Thoracic aorta (tissue), 2 donors: Measurements from ENCODE around the gene PFDN6. TPM values are rescaled to one million over a fixed set of nuclear protein-coding genes. Genes with fewer than 3 reads are reported as not detected.

Source experiments
- ATAC-seq: fragments of 150-250 bp; one replicate; pipeline ENCODE4 v1.8.0; 2017; ENCODE audit warnings: low read depth; ENCODE audit not compliant: insufficient number of reproducible peaks, low FRiP score
- DNase-seq: peaks from one replicate; pipeline ENCODE4 v3.0.0-alpha.2; 2020; ENCODE audit warnings: low spot score
- H3K27ac ChIP-seq, 2 donors: fragments of 200-600 bp; sonication (generic); 1 replicate in 1 of 2; 2 replicates in 1 of 2; pipeline ENCODE4 v1.5.1; 2016; ENCODE audit warnings: mild to moderate bottlenecking in 2 of 2, moderate library complexity in 2 of 2
- H3K27me3 ChIP-seq: fragments of 200-600 bp; sonication (generic); replicated peaks from 2 replicates; pipeline ENCODE4 v1.6.0; 2016; ENCODE audit warnings: mild to moderate bottlenecking; ENCODE audit not compliant: insufficient read depth
- H3K36me3 ChIP-seq: fragments of 200-600 bp; sonication (generic); one replicate; pipeline ENCODE4 v1.5.1; 2016
- H3K4me1 ChIP-seq, 2 donors: fragments of 200-600 bp; sonication (generic); 1 replicate in 1 of 2; 2 replicates in 1 of 2; pipeline versions ENCODE4 v1.5.1 to v1.6.0; 2016; ENCODE audit warnings: low read depth in 2 of 2, mild to moderate bottlenecking in 1 of 2; ENCODE audit not compliant: control insufficient read depth in 1 of 2
- H3K4me3 ChIP-seq: fragments of 200-600 bp; sonication (generic); 2 replicates; pipeline ENCODE4 v1.5.1; 2016; ENCODE audit warnings: mild to moderate bottlenecking
- H3K9me3 ChIP-seq: fragments of 200-600 bp; sonication (generic); 2 replicates; pipeline ENCODE4 v1.5.1; 2016
- CTCF ChIP-seq: fragments of 200-600 bp; sonication (generic); IDR thresholded peaks from one replicate; pipeline ENCODE4 v1.5.1; 2019; ENCODE audit warnings: antibody characterized with exemption
- total RNA-seq, 2 donors: library from RNA; depleted of rRNA; stranded (reverse); fragments of >200 nt; gene quantifications; one replicate each; pipeline versions ENCODE4 v1.1.0 to v1.2.3, GENCODE V29; 2016

The PFDN6 gene
- total RNA-seq, 2 donors from 2014 or later: 26.8 to 31.9 TPM

GRCh38 chr6:33248643-33248931 is 40.8 kb upstream of the PFDN6 start:
- DNase-seq: no peak
- ATAC-seq: no peak
- Histone ChIP-seq H3K27ac (peak overlapping the region; percentile 94), H3K36me3 (peaks cover 10% of the 10 kb centered on the region), H3K4me1 (peaks cover 12 to 25% of the 10 kb centered on the region in 2 donors), H3K9me3 (no peaks in the 10 kb centered on the region), H3K27me3 (peaks cover 8% of the 10 kb centered on the region), H3K4me3 (peak overlapping the region; percentile 71)
- no peak for TF ChIP-seq CTCF

- peak; percentile 98 for ATAC-seq
- Histone ChIP-seq H3K9me3 (no peaks in the 10 kb centered on the region), H3K27ac (peak overlapping the region; percentile 94 to 95), H3K36me3 (peaks cover 10% of the 10 kb centered on the region), H3K4me1 (peaks cover 12 to 25% of the 10 kb centered on the region in 2 donors), H3K4me3 (peak overlapping the region; percentile 71), H3K27me3 (peaks cover 8% of the 10 kb centered on the region)
- no peak for TF ChIP-seq CTCF
- peak; percentile 94 for DNase-seq
Observed at GRCh38 chr6:33248932-33249731, 40.3 kb upstream of the PFDN6 start.

GRCh38 chr6:33249732-33250630 is 39.4 kb upstream of the PFDN6 start:
- no peaks in the 10 kb centered on the region for H3K9me3 ChIP-seq
- H3K36me3 ChIP-seq: peaks cover 10% of the 10 kb centered on the region
- no peak for ATAC-seq
- peak overlapping the region; percentile 71 for H3K4me3 ChIP-seq
- DNase-seq: no peak
- H3K27ac ChIP-seq: peak overlapping the region; percentile 94 to 95
- peaks cover 6% of the 10 kb centered on the region for H3K27me3 ChIP-seq
- H3K4me1 ChIP-seq: peaks cover 12 to 25% of the 10 kb centered on the region in 2 donors
- TF ChIP-seq CTCF: no peak

- Histone ChIP-seq H3K27me3 (no peaks in the 10 kb centered on the region), H3K9me3 (no peaks in the 10 kb centered on the region), H3K27ac (peak overlapping the region; percentile 94 to 95), H3K36me3 (peaks cover 10% of the 10 kb centered on the region), H3K4me1 (peaks cover 12 to 25% of the 10 kb centered on the region in 2 donors), H3K4me3 (peak overlapping the region; percentile 71)
- DNase-seq (no peak), ATAC-seq (no peak)
- no peak for TF ChIP-seq CTCF
Observed at GRCh38 chr6:33250731-33251130, 38.7 kb upstream of the PFDN6 start.

GRCh38 chr6:33251395-33252012 is 37.9 kb upstream of the PFDN6 start:
- Histone ChIP-seq H3K4me1 (peaks cover 12 to 25% of the 10 kb centered on the region in 2 donors), H3K9me3 (no peaks in the 10 kb centered on the region), H3K4me3 (no peak overlapping the region), H3K27me3 (no peaks in the 10 kb centered on the region), H3K27ac (no peak overlapping the region), H3K36me3 (peaks cover 10% of the 10 kb centered on the region)
- DNase-seq (no peak), ATAC-seq (no peak)
- TF ChIP-seq CTCF: no peak
